Ovary (tissue), 9 donors: ENCODE results near the gene CLIC5. TPM values are rescaled to one million over a fixed set of nuclear protein-coding genes. Genes with fewer than 3 reads are reported as not detected.

Experiments used
- DNase-seq, 5 donors: peaks; one replicate each; pipeline ENCODE4 v3.0.0-alpha.2; 2019 to 2020
- H3K27ac ChIP-seq, 2 donors: fragments of 200-600 bp; one replicate each; pipeline versions ENCODE4 v1.5.1 to v1.8.0; 2019 to 2022
- H3K27me3 ChIP-seq: fragments of 200-600 bp; one replicate; pipeline ENCODE4 v1.8.0; 2022
- H3K36me3 ChIP-seq: fragments of 200-600 bp; sonication (generic); one replicate; pipeline ENCODE4 v1.5.1; 2019
- H3K4me1 ChIP-seq: one replicate; pipeline ENCODE4 v1.8.1; 2013; ENCODE audit warnings: mild to moderate bottlenecking, moderate library complexity; ENCODE audit not compliant: insufficient read depth
- H3K4me3 ChIP-seq: fragments of 200-600 bp; sonication (generic); one replicate; pipeline ENCODE4 v1.5.1; 2017
- H3K9me3 ChIP-seq, 2 donors: fragments of 200-600 bp in 1 of 2; sonication (generic) in 1 of 2; one replicate each; pipeline versions ENCODE4 v1.5.1 to v1.8.1; 2013 to 2019; ENCODE audit warnings: mild to moderate bottlenecking in 1 of 2, moderate library complexity in 1 of 2
- CTCF ChIP-seq, 3 donors: fragments of 450-650 bp in 2 of 3; fragments of 200-600 bp in 1 of 3; IDR thresholded peaks; one replicate each; pipeline versions ENCODE4 v1.5.1 to v1.8.0; 2016 to 2022; ENCODE audit warnings: antibody characterized with exemption in 3 of 3, mild to moderate bottlenecking in 1 of 3
- EP300 ChIP-seq: sonication (generic); formaldehyde crosslinking; IDR thresholded peaks from one replicate; pipeline ENCODE4 v1.6.1; 2017; ENCODE audit warnings: antibody characterized with exemption
- POLR2A ChIP-seq: fragments of 450-650 bp; IDR thresholded peaks from one replicate; pipeline ENCODE4 v1.6.1; 2017; ENCODE audit warnings: antibody characterized with exemption, mild to moderate bottlenecking, moderate library complexity
- WGBS, 3 donors: extraction: QIAGEN DNeasy Blood & Tissue Kit in 1 of 3; methylation state at CpG; one replicate each; pipeline versions ENCODE4 v1.1.5 to v1.1.7; 2013 to 2017; 5-methylcytosine and 5-hydroxymethylcytosine counted together
- intact Hi-C, 4 donors: fragments of 100-400 bp; cut with DNase I; formaldehyde crosslinking; loops; one replicate each; pipeline versions ENCODE4 v1.11.0 to v1.15.1; 2022 to 2023
- polyA plus RNA-seq, 2 donors: library from polyadenylated mRNA; stranded (reverse); fragments of 200-250 nt in 1 of 2; fragments of 350-450 nt in 1 of 2; fragmentation: Illumina TruSeq in 1 of 2; extraction: RNeasy Lipid Tissue Mini Kit (QIAGEN cat#74804) in 1 of 2; gene quantifications; one replicate each; pipeline ENCODE4 v1.2.3, GENCODE V29; 2013 to 2014
- total RNA-seq, 7 donors: library from RNA; depleted of rRNA in 2 of 7; stranded (reverse); fragments of >200 nt in 2 of 7; fragmentation: NEBNext Ultra II Directional in 3 of 7; extraction: Animal tissue kit (Norgen Biotek cat#: 25700) in 3 of 7; gene quantifications; one replicate each; pipeline versions ENCODE4 v1.1.0 to v1.2.4, GENCODE V29; 2016 to 2023
- donor health status: DM: no; HTN: no; CAD: no; lungs with moderate emphysema.
- donor health status: DM: no; HTN: no; CAD: no.
- donor health status: Bipolar disorder and iron deficiency.
- donor health status: DM: yes; HTN: yes; CAD: no.
- donor health status: DM: no; HTN: no; CAD: no.
- donor health status: DM: yes; HTN: yes; CAD: no.

The CLIC5 gene
- total and polyA plus RNA-seq, 9 donors = 0.27 to 42.3 (median 2.0) TPM

GRCh38 chr6:45898941-45899682 lies 116.5 kb downstream of the CLIC5 start:
- Histone ChIP-seq H3K27ac (no peak overlapping the region), H3K27me3 (no peaks in the 10 kb centered on the region), H3K4me3 (no peak overlapping the region), H3K36me3 (no peaks in the 10 kb centered on the region), H3K9me3 (no peaks in the 10 kb centered on the region), H3K4me1 (no peaks in the 10 kb centered on the region)
- WGBS, 3 donors = 82 to 85% (median 84%) methylated on average over 7 of the region's 7 CpGs
- TF ChIP-seq CTCF (IDR thresholded peaks at IDR 0.05) (no peak), EP300 (no peak)
- intact Hi-C loops = no loop called here
- DNase-seq = no peak

- Histone ChIP-seq H3K9me3 (no peaks in the 10 kb centered on the region), H3K4me3 (no peak overlapping the region), H3K4me1 (no peaks in the 10 kb centered on the region), H3K27ac (no peak overlapping the region), H3K27me3 (no peaks in the 10 kb centered on the region), H3K36me3 (no peaks in the 10 kb centered on the region)
- TF ChIP-seq CTCF (IDR thresholded peaks at IDR 0.05) (no peak), POLR2A (no peak), EP300 (no peak)
- no peak for DNase-seq
- WGBS, 3 donors = 74 to 75% (median 74%) methylated on average over 6 of the region's 6 CpGs
- intact Hi-C loops = no loop called here
Observed at GRCh38 chr6:45896783-45897441, 118.7 kb downstream of the CLIC5 start.

- no peak for DNase-seq
- Histone ChIP-seq H3K4me3 (no peak overlapping the region), H3K36me3 (no peaks in the 10 kb centered on the region), H3K27ac (no peak overlapping the region), H3K9me3 (no peaks in the 10 kb centered on the region), H3K27me3 (no peaks in the 10 kb centered on the region), H3K4me1 (no peaks in the 10 kb centered on the region)
- intact Hi-C loops = no loop called here
- 73 to 93% (median 76%) methylated on average over 5 of the region's 5 CpGs for WGBS, 3 donors
- no peak for TF ChIP-seq POLR2A
- no peak for TF ChIP-seq EP300
- no peak for TF ChIP-seq CTCF (IDR thresholded peaks at IDR 0.05)
Observed at GRCh38 chr6:45895569-45895968, 120.1 kb downstream of the CLIC5 start.

- Histone ChIP-seq H3K9me3 (no peaks in the 10 kb centered on the region), H3K27me3 (no peaks in the 10 kb centered on the region), H3K4me3 (no peak overlapping the region), H3K4me1 (no peaks in the 10 kb centered on the region), H3K27ac (no peak overlapping the region), H3K36me3 (no peaks in the 10 kb centered on the region)
- no peak for DNase-seq
- no peak for TF ChIP-seq EP300
- no peak for TF ChIP-seq CTCF (IDR thresholded peaks at IDR 0.05)
- no peak for TF ChIP-seq POLR2A
- 77 to 87% (median 77%) methylated on average over 4 of the region's 4 CpGs for WGBS, 3 donors
- intact Hi-C loops = no loop called here
Observed at GRCh38 chr6:45892696-45893245, 122.9 kb downstream of the CLIC5 start.
